Kidney (tissue), 14 donors: ENCODE data around the gene MYRIP. TPM values are rescaled to one million over a fixed set of nuclear protein-coding genes. Genes with fewer than 3 reads are reported as not detected.

Experiments used
- DNase-seq, 5 donors: peaks; one replicate each; pipeline ENCODE4 v3.0.0-alpha.2; 2013 to 2020
- FAIRE-seq: peaks from 2 replicates; lab custom pipeline; 2012; peaks lifted over from hg19 to GRCh38; lab: Jason Lieb, UNC
- H3K27ac ChIP-seq, 2 donors: one replicate each; pipeline ENCODE4 v1.7.0; 2013; ENCODE audit warnings: low read depth in 2 of 2, low read length in 2 of 2, inconsistent platforms in 1 of 2
- H3K27me3 ChIP-seq: one replicate; pipeline ENCODE4 v1.7.1; 2013; ENCODE audit warnings: low read length, inconsistent platforms; ENCODE audit not compliant: control insufficient read depth, insufficient read depth
- H3K36me3 ChIP-seq, 3 donors: one replicate each; pipeline versions ENCODE4 v1.7.0 to v1.7.1; 2013; ENCODE audit warnings: low read length in 3 of 3, control low read depth in 1 of 3, inconsistent platforms in 1 of 3; ENCODE audit not compliant: insufficient read depth in 3 of 3, control insufficient read depth in 2 of 3
- H3K4me1 ChIP-seq, 3 donors: one replicate each; pipeline versions ENCODE4 v1.7.0 to v1.7.1; 2013; ENCODE audit warnings: low read length in 3 of 3, inconsistent platforms in 1 of 3, low read depth in 1 of 3; ENCODE audit not compliant: control insufficient read depth in 2 of 3, insufficient read depth in 2 of 3
- H3K4me3 ChIP-seq, 3 donors: one replicate each; pipeline versions ENCODE4 v1.7.0 to v1.8.1; 2013; ENCODE audit warnings: low read length in 3 of 3, control low read depth in 1 of 3, inconsistent platforms in 1 of 3
- H3K9ac ChIP-seq, 3 donors: one replicate each; pipeline versions ENCODE4 v1.7.0 to v1.7.1; 2013; ENCODE audit warnings: low read length in 3 of 3, control low read depth in 1 of 3, inconsistent platforms in 1 of 3
- H3K9me3 ChIP-seq, 3 donors: one replicate each; pipeline versions ENCODE4 v1.7.0 to v1.7.1; 2013; ENCODE audit warnings: low read length in 3 of 3, control low read depth in 1 of 3, inconsistent platforms in 1 of 3; ENCODE audit not compliant: control insufficient read depth in 2 of 3, insufficient read depth in 1 of 3
- intact Hi-C: fragments of 100-400 bp; cut with DNase I; formaldehyde crosslinking; loops from one replicate; pipeline ENCODE4 v1.11.1; 2022
- polyA plus RNA-seq: library from polyadenylated mRNA; stranded (reverse); fragments of 350-450 nt; fragmentation: Illumina TruSeq; extraction: RNeasy Lipid Tissue Mini Kit (QIAGEN cat#74804); gene quantifications from one replicate; pipeline ENCODE4 v1.2.3, GENCODE V29; 2014; ENCODE audit warnings: low read depth, low replicate concordance; ENCODE audit not compliant: insufficient read depth
- total RNA-seq: library from RNA; stranded (reverse); fragmentation: NEBNext Ultra II Directional; extraction: Animal tissue kit (Norgen Biotek cat#: 25700); gene quantifications from one replicate; pipeline ENCODE4 v1.2.1, GENCODE V29; 2021
- TF ChIP-seq, protein P1 (sequence below): IDR thresholded peaks from 3 replicates; pipeline ENCODE4 v1.5.1; 2012; ENCODE audit warnings: mild to moderate bottlenecking, moderate library complexity, borderline replicate concordance; ENCODE audit not compliant: insufficient read depth; ENCODE audit errors: extremely low read depth
- donor health status: control.
- donor health status: control.
- donor health status: control.
- donor health status: control.
- donor health status: control.
- donor health status: DM: yes; HTN: yes; CAD: no.
- donor health status: Normal renal cell carcinoma (clear cell type).

Gene MYRIP
- total and polyA plus RNA-seq, 2 donors from 2014 or later: 0.92 to 6.6 TPM

DNA sequence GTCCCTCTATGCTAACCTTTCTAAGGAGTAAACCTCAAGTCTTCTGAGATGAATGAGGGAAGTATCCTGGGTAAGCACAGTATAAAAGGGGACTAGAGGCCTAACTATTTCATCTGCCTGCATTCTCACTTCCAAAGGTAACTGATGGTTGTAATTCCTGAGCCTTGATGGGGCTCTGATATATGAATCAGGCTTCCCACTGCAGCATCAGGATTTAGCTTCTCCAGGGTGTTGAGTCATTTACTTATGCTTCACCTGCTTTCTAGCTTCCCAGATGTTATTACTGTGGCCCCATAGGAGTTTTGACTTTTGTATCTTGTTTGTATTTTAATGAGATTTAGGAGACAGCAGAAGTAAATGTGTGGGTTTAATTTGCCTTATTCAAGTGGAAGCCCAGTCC lies 292.8 kb downstream of the MYRIP start:
- FAIRE-seq: no peak
- intact Hi-C loops: no loop called here
- no peak overlapping the region for H3K27ac ChIP-seq

DNA sequence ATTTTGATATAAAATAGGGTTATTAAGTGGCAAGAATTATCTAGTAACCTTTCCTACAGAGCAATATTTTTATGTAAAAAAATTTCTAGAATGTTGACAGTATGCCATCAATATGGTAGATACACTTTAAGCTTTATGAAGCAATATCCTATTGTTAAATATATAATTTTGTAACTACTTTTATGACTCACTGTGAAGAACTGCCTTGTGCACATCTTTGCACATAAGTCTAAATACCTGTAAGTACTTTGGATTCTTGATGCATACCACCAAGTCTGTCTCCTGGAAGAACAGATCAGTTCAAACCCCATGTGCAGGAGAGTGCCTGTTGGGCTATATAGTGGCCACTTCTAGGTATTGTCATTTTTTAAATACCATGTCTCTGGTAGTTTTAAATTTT lies 294.4 kb downstream of the MYRIP start:
- Histone ChIP-seq H3K9me3 (peaks cover 0 to 6% (median 0%) of the 10 kb centered on the region in 3 donors), H3K27me3 (no peaks in the 10 kb centered on the region), H3K27ac (no peak overlapping the region), H3K4me1 (no peaks in the 10 kb centered on the region), H3K36me3 (no peaks in the 10 kb centered on the region), H3K9ac (no peak overlapping the region), H3K4me3 (no peak overlapping the region)
- DNase-seq (no peak), FAIRE-seq (no peak)
- TF ChIP-seq, protein P1, sequence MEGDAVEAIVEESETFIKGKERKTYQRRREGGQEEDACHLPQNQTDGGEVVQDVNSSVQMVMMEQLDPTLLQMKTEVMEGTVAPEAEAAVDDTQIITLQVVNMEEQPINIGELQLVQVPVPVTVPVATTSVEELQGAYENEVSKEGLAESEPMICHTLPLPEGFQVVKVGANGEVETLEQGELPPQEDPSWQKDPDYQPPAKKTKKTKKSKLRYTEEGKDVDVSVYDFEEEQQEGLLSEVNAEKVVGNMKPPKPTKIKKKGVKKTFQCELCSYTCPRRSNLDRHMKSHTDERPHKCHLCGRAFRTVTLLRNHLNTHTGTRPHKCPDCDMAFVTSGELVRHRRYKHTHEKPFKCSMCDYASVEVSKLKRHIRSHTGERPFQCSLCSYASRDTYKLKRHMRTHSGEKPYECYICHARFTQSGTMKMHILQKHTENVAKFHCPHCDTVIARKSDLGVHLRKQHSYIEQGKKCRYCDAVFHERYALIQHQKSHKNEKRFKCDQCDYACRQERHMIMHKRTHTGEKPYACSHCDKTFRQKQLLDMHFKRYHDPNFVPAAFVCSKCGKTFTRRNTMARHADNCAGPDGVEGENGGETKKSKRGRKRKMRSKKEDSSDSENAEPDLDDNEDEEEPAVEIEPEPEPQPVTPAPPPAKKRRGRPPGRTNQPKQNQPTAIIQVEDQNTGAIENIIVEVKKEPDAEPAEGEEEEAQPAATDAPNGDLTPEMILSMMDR: no peak
- intact Hi-C loops: no loop called here

More for the DNA sequence above, 292.8 kb downstream of the MYRIP start:
- no peaks in the 10 kb centered on the region for H3K4me1 ChIP-seq
- no peaks in the 10 kb centered on the region for H3K27me3 ChIP-seq
- no peaks in the 10 kb centered on the region for H3K36me3 ChIP-seq
- no peak overlapping the region for H3K4me3 ChIP-seq
- peaks cover 0 to 6% (median 0%) of the 10 kb centered on the region in 3 donors for H3K9me3 ChIP-seq
- DNase-seq: no peak
- no peak overlapping the region for H3K9ac ChIP-seq
- TF ChIP-seq, protein P1: no peak

DNA sequence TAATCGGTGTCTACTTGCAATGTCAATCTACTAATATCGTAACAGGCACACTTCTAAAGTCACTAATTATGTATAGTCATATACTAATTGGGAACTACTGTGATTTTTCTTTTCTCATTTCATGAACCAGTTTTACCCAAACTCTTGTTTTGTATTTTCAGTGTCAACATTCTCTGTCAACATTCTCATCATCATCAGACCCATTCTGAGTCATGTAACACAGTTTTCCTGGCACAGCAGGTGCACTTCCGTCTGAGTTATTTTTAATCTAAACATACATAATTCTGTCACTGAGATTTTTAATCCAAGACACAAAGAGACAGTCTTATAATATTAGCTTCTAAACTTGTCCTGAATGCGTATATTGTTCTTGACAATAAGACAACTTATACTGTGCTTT lies 295.0 kb downstream of the MYRIP start:
- TF ChIP-seq, protein P1: no peak
- H3K27ac ChIP-seq: no peak overlapping the region
- H3K9ac ChIP-seq: no peak overlapping the region
- intact Hi-C loops: no loop called here
- H3K4me3 ChIP-seq: no peak overlapping the region
- no peaks in the 10 kb centered on the region for H3K36me3 ChIP-seq
- no peaks in the 10 kb centered on the region for H3K27me3 ChIP-seq
- no peaks in the 10 kb centered on the region for H3K4me1 ChIP-seq
- peaks cover 0 to 6% (median 0%) of the 10 kb centered on the region in 3 donors for H3K9me3 ChIP-seq
- DNase-seq: no peak
- FAIRE-seq: no peak

DNA sequence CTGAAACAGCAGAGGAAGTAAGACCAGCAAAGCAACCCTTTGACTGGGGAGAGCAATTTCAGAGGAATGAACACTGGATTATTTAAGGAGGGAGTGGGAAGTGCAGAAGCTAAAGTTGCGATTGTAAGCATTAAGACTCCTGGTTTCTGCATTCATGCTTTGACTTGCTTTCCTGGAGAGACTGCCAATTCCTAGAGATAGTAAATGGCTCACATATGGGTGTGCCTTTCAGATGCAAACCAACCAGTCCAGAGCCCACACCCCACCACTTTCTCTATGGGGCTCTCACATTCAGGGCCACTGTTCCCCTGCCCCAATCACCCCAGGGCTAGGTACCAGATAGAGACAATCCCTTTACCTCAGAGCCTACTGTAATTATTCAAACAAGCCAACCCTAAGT lies 299.2 kb downstream of the MYRIP start:
- FAIRE-seq: no peak
- Histone ChIP-seq H3K4me3 (no peak overlapping the region), H3K9ac (no peak overlapping the region), H3K27ac (no peak overlapping the region), H3K36me3 (no peaks in the 10 kb centered on the region), H3K27me3 (no peaks in the 10 kb centered on the region), H3K9me3 (no peaks in the 10 kb centered on the region), H3K4me1 (no peaks in the 10 kb centered on the region)
- DNase-seq: no peak
- intact Hi-C loops: no loop called here
- TF ChIP-seq, protein P1: no peak
